ENCODE data around the gene SPNS2. TPM values are rescaled to one million over a fixed set of nuclear protein-coding genes. Genes with fewer than 3 reads are reported as not detected.

SPNS2 gene
- total RNA-seq, 1 experiment from 2014 or later, result 33.8 TPM

DNA sequence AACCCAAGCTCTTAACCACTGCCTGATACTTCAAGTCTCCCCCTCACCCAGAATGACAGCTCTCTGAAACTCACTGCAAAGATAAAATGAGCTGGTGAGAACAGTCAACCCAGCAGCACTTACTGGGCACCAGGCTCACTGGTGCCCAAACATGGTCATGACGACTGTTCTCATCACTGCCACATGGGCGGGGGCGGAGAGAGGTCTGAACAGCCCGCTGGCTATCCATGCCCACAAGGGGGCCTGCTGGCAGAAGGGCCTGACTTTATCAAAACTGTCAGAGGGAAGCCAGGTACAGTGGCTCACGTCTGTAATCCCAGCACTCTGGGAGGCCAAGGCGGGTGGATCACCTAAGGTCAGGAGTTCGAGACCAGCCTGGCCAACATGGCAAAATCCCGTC, 52.5 kb downstream of the SPNS2 start:
- Histone ChIP-seq H3K36me3 (ENCODE audit: low read depth) (peaks cover 49% of the 10 kb centered on the region), H3K4me1 (replicated peaks; ENCODE audit: insufficient read depth) (peaks cover 25% of the 10 kb centered on the region), H3K4me3 (no peak overlapping the region), H3K4me2 (no peak overlapping the region), H3K27ac (no peak overlapping the region), H3K79me2 (ENCODE audit: low read depth) (peaks cover 45% of the 10 kb centered on the region), H4K20me1 (ENCODE audit: insufficient read depth) (peaks cover 8% of the 10 kb centered on the region), H3F3A (ENCODE audit: insufficient read depth, low read depth) (peaks cover 42% of the 10 kb centered on the region), H2AFZ (no peak overlapping the region), H3K9me3 (ENCODE audit: insufficient read depth, low read depth) (no peaks in the 10 kb centered on the region), H3K9me2 (ENCODE audit: insufficient read depth) (no peaks in the 10 kb centered on the region), H3K27me3 (ENCODE audit: insufficient read depth, low read depth) (no peaks in the 10 kb centered on the region)
- no TSS peak for BruUV-seq (replicated peaks)
- no peak for DNase-seq
- ChIA-PET CTCF (no interaction called here), POLR2A (ENCODE audit: unreplicated experiment) (no interaction called here)
- intact Hi-C loops (cut with micrococcal nuclease; ENCODE audit: unreplicated experiment), result no loop called here
- TF ChIP-seq EZH2 (IDR thresholded peaks at IDR 0.05; ENCODE audit: low read depth), result no peak
- TF ChIP-seq, protein P1, sequence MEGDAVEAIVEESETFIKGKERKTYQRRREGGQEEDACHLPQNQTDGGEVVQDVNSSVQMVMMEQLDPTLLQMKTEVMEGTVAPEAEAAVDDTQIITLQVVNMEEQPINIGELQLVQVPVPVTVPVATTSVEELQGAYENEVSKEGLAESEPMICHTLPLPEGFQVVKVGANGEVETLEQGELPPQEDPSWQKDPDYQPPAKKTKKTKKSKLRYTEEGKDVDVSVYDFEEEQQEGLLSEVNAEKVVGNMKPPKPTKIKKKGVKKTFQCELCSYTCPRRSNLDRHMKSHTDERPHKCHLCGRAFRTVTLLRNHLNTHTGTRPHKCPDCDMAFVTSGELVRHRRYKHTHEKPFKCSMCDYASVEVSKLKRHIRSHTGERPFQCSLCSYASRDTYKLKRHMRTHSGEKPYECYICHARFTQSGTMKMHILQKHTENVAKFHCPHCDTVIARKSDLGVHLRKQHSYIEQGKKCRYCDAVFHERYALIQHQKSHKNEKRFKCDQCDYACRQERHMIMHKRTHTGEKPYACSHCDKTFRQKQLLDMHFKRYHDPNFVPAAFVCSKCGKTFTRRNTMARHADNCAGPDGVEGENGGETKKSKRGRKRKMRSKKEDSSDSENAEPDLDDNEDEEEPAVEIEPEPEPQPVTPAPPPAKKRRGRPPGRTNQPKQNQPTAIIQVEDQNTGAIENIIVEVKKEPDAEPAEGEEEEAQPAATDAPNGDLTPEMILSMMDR (conservative IDR thresholded peaks at IDR 0.05), result no peak; the same call in 1 of the 2 replicates

DNA sequence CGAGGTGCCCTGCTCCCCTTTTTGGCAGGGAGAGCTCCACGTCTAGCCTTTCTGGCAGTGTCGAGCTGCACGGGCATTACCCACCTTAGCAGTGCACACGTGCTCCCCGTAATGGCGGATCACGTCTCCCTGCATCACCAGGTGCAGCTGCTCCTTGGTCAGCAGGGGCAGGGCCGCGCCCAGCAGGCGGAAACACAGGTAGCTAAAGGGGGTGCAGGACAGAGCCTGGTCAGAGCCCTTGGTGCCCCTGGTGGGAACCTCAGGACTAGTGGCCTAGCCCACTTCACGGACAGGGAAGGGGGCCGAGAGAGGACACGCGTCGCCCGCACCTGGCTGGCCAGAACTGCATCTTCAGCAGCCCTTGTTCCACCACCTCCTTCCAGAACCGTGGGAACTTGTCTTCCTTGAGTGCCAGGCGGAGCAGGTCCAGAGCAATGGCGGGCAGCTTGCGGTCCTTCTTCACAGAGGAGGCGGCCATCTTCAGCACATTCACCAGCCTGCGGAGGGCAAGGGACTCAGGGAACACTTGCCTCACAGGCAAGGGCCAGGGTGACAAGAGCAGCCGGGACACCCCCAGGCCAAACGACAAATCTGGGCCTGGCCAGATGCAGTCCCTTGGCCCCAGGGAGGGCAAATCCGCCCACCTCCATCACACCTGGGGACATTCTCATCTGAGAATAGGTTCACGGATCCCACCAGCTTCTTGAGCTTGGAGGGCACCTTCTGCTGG, 53.3 kb downstream of the SPNS2 start:
- Histone ChIP-seq H3K4me2 (no peak overlapping the region), H3K36me3 (ENCODE audit: low read depth) (peaks cover 49% of the 10 kb centered on the region), H3K27ac (no peak overlapping the region), H3K9me3 (ENCODE audit: insufficient read depth, low read depth) (no peaks in the 10 kb centered on the region), H4K20me1 (ENCODE audit: insufficient read depth) (peaks cover 8% of the 10 kb centered on the region), H2AFZ (no peak overlapping the region), H3K4me3 (no peak overlapping the region), H3F3A (ENCODE audit: insufficient read depth, low read depth) (peaks cover 37% of the 10 kb centered on the region), H3K4me1 (replicated peaks; ENCODE audit: insufficient read depth) (peaks cover 25% of the 10 kb centered on the region), H3K27me3 (ENCODE audit: insufficient read depth, low read depth) (no peaks in the 10 kb centered on the region), H3K9me2 (ENCODE audit: insufficient read depth) (no peaks in the 10 kb centered on the region), H3K79me2 (ENCODE audit: low read depth) (peaks cover 45% of the 10 kb centered on the region)
- no peak for TF ChIP-seq EZH2 (IDR thresholded peaks at IDR 0.05; ENCODE audit: low read depth)
- TF ChIP-seq, protein P1 (conservative IDR thresholded peaks at IDR 0.05), result no peak
- ChIA-PET CTCF (no interaction called here), POLR2A (ENCODE audit: unreplicated experiment) (no interaction called here)
- intact Hi-C loops (cut with micrococcal nuclease; ENCODE audit: unreplicated experiment), result no loop called here
- no peak for DNase-seq
- BruUV-seq (replicated peaks), result no TSS peak

DNA sequence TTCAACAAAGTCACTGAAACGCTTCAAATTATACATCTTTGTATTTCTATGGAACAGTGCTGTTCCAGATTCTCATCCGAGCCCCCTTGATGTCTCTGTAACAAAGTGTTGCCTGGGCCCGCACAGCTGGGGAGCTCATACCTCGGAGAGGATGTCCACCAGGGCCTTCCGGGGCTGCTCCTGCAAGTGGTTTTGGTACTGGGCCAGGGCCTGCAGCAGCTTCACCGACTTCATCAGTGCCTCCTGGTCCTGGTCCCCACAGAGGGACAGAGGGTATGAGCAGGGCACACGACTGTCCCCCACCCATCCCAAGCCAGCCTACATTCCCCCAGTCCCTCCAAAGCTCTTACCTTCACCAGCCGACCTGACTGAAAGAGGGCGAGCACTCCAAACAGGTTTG, 55.0 kb downstream of the SPNS2 start:
- Histone ChIP-seq H3K4me2 (peak overlapping the region; percentile 97), H3K27ac (no peak overlapping the region), H2AFZ (no peak overlapping the region), H3K79me2 (ENCODE audit: low read depth) (peaks cover 45% of the 10 kb centered on the region), H4K20me1 (ENCODE audit: insufficient read depth) (peaks cover 6% of the 10 kb centered on the region; the same call in 1 of the 2 replicates), H3K9me3 (ENCODE audit: insufficient read depth, low read depth) (no peaks in the 10 kb centered on the region), H3K4me3 (peak overlapping the region; percentile 94), H3F3A (ENCODE audit: insufficient read depth, low read depth) (peaks cover 29% of the 10 kb centered on the region), H3K27me3 (ENCODE audit: insufficient read depth, low read depth) (no peaks in the 10 kb centered on the region), H3K36me3 (ENCODE audit: low read depth) (peaks cover 46% of the 10 kb centered on the region), H3K9me2 (ENCODE audit: insufficient read depth) (no peaks in the 10 kb centered on the region), H3K4me1 (replicated peaks; ENCODE audit: insufficient read depth) (peaks cover 25% of the 10 kb centered on the region)
- no TSS peak for BruUV-seq (replicated peaks)
- intact Hi-C loops (cut with micrococcal nuclease; ENCODE audit: unreplicated experiment), result loop anchor here (2.0 kb wide), 2 partner anchors 39 to 77 kb away; no protein-coding TSS in a partner anchor
- no peak for DNase-seq
- ChIA-PET POLR2A (ENCODE audit: unreplicated experiment) (no interaction called here), CTCF (no interaction called here)
- TF ChIP-seq, protein P1 (conservative IDR thresholded peaks at IDR 0.05), result no peak
- TF ChIP-seq EZH2 (IDR thresholded peaks at IDR 0.05; ENCODE audit: low read depth), result no peak

Data from PC-9 (cell line).